IPS-NIHi7 (cell line): ENCODE data around the gene DCN.

Experiments used
- DNase-seq: peaks from one replicate; pipeline ENCODE4 v3.0.0; 2012; ENCODE audit warnings: mixed read lengths; ENCODE audit errors: extremely low spot score

DCN gene

DNA sequence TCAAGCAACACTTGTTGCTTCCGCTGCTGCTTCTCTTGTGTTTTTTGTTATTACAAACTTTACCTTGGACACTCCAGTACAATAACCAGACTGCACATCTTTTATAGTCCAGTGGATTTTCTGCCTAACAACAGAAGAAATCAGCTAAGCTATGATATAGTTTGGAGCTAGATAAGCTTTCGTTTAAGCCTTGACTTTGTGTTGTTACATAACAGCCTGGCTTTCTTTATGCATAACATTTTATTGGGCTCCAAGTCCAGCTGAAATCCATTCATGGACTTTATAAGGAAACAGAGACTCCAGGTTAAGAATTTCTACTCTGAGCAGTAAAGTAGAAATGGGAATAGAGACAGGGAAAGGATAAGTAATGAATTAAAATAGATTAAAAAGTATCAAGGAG is 3.5 kb upstream of the DCN start:
- no peak for DNase-seq

DNA sequence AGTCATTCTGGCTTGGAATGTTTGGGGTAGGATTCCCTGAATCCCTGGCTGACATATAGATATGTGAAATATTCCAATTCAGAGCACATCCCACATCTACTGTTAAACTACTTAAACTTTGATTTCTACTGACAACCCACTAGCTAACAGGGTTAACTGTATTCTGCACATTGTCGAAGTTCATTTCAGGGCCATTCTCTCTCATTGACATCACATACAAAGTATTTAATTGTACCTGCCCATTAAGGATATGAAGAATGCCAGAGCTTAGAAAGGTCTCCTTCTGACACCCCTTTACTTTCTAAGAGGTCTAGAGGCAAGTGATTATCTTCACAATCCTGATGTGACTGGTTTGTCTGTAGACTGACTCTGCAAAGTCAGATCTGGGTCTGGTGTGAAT is 2.8 kb upstream of the DCN start:
- no peak for DNase-seq

GRCh38 chr12:91183551-91183950 is 934 bp upstream of the DCN start:
- DNase-seq = no peak

GRCh38 chr12:91180582-91181395 is 1.8 kb downstream of the DCN start:
- no peak for DNase-seq

- DNase-seq = no peak
Measured at GRCh38 chr12:91179966-91180561, 2.6 kb downstream of the DCN start.

DNA sequence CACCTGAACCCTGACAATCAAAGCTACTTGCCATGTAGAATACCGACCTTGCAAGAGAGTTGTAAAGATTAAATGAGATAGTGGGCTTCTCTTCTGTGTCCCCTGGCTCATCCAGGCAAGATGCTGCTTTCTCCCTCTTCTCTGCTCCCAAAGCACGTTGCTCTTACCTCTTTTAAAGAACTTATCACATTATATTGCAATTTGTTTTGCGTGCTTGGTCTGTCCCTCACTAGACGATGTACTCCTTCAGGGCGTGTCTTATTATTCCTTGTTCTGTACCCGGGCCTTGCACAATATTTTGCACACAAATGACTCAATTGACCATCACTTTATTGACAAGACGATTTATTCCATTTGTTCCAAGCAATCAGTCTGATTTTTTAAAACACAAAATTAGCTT is 3.3 kb downstream of the DCN start:
- no peak for DNase-seq

GRCh38 chr12:91178781-91179180 is 3.8 kb downstream of the DCN start:
- DNase-seq = no peak

DNA sequence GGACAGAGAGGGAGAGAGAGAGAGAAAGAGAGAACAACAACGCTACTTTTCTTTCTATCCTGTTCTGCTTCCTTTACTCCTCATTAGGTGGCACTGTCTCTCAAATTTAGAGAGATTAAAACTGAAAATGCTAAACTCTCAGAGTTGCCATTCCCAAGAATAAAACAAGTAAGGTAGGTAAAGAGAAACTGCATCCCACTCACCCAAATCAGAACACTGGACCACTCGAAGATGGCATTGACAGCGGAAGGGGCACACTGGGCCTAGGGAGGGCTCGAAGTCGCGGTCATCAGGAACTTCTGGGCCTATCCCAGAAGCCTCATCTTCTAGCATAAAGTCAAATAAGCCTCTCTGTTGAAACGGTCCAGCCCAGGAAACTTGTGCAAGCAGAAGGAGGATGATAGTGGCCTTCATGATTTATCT is 4.5 kb downstream of the DCN start:
- DNase-seq = peak; percentile 17

DNA sequence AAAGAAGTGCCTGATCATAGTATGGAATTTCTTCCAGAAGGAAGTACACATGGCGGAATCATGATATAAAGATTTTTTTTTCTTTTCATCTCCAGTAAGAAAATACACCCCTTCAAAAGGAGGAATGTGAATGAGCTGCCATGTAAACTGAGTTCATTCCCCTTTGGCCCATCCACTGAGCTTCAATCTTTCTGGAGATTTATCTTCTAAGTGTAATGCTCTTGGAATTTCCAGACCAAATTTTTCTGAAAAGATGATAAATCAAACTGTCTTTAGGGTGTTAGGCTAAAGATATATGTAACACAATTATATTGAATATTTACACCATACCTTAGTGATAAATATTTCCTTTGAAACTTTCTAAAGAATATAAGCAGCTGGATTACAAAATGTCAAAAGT is 5.2 kb downstream of the DCN start:
- no peak for DNase-seq

GRCh38 chr12:91176915-91177314 is 5.7 kb downstream of the DCN start:
- DNase-seq = no peak

GRCh38 chr12:91176358-91176757 is 6.3 kb downstream of the DCN start:
- DNase-seq = no peak

DNA sequence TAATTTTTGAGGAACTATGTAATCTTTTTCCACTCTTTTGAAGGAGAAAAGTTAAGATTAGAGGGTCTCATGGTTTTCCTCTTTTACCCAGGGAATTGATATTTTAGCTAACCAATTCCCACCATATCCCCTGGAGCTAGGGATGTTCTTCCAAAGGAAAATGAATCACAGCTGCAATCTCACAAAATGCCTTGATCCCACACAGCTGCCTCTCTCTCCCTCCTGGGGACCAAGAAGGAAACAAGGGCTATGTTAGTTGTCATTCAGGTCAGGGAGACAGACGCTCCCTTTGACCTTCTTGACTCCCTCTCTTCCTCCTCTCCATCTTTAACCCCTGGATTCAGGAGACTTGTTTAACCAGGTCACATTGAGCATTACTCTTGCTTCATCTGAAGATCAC is 9.5 kb downstream of the DCN start:
- no peak for DNase-seq

DNA sequence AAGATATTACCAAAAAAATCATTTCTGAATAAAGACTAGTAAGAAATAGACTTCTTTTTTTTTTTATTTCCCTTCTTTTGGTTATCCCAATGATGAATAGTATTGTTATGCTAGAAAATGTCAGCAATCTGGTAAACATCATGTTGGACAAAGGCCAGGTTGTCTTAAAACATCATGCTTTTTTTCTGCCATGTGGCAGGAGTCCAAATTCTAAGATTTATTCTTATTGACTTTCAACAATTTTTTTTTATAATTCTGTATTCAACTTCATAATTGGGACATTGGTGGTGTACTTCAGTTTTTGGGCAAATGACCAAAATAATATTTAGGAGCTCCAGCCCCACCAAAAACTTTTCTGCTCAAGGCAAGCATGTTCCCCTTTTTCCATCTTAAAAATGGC is 10.5 kb downstream of the DCN start:
- DNase-seq = no peak

GRCh38 chr12:91171476-91171875 is 11.1 kb downstream of the DCN start:
- no peak for DNase-seq

- no peak for DNase-seq
Measured at GRCh38 chr12:91163116-91163515, 19.5 kb downstream of the DCN start.

- DNase-seq = no peak
Measured at GRCh38 chr12:91161009-91161408, 21.6 kb downstream of the DCN start.

DNA sequence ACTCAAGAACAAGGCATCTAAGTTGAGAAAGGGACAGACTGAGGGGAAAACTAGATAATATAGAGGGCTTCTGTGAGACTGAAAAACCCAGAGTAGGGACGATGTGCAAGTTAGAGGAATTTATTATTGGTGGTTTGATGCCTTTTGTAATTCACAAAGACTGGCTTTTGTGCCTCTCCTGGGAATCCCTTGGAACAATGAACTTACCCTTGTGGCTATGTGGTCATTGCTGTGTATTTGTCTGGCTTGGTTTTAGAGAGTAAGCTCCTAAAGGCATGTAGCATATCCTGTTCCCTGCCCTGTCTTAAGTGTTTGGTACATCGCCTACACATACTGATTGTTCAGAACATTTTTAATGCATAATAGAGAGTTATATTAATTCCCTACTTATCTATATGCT is 26.6 kb downstream of the DCN start:
- no peak for DNase-seq

GRCh38 chr12:91154131-91154530 is 28.5 kb downstream of the DCN start:
- no peak for DNase-seq

- DNase-seq = no peak
Measured at GRCh38 chr12:91144053-91144452, 38.6 kb downstream of the DCN start.

- no peak for DNase-seq
Measured at GRCh38 chr12:91143206-91143605, 39.4 kb downstream of the DCN start.

DNA sequence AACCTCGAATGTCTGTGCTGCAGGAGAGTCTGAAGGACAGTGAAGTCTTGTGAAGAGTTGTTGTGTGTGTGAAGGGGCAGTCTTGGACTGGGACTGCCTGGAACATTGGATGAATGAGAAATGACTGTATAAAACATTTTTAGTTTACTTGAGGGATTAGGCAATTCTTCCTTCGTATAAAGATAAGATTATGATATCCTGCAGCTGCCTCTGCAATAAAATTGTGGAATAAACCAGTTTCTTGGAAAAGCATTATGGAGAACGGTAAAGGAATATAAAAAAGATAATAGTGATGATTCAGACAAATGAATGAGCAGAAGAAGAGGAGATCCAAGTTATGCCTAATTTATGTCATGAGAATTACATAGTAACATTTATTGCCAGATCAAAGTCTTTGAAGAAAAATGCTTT is 40.4 kb downstream of the DCN start:
- DNase-seq = no peak

GRCh38 chr12:91140026-91140931 is 42.3 kb downstream of the DCN start:
- no peak for DNase-seq

- DNase-seq = no peak
Measured at GRCh38 chr12:91139286-91139685, 43.3 kb downstream of the DCN start.
